Ovary (tissue), 9 donors: Measurements from ENCODE around the gene CP. TPM values are rescaled to one million over a fixed set of nuclear protein-coding genes. Genes with fewer than 3 reads are reported as not detected.

Experiments
- DNase-seq, 5 donors: peaks; one replicate each; pipeline ENCODE4 v3.0.0-alpha.2; 2019 to 2020
- H3K27ac ChIP-seq, 2 donors: fragments of 200-600 bp; one replicate each; pipeline versions ENCODE4 v1.5.1 to v1.8.0; 2019 to 2022
- H3K27me3 ChIP-seq: fragments of 200-600 bp; one replicate; pipeline ENCODE4 v1.8.0; 2022
- H3K36me3 ChIP-seq: fragments of 200-600 bp; sonication (generic); one replicate; pipeline ENCODE4 v1.5.1; 2019
- H3K4me1 ChIP-seq: one replicate; pipeline ENCODE4 v1.8.1; 2013; ENCODE audit warnings: mild to moderate bottlenecking, moderate library complexity; ENCODE audit not compliant: insufficient read depth
- H3K4me3 ChIP-seq: fragments of 200-600 bp; sonication (generic); one replicate; pipeline ENCODE4 v1.5.1; 2017
- H3K9me3 ChIP-seq, 2 donors: fragments of 200-600 bp in 1 of 2; sonication (generic) in 1 of 2; one replicate each; pipeline versions ENCODE4 v1.5.1 to v1.8.1; 2013 to 2019; ENCODE audit warnings: mild to moderate bottlenecking in 1 of 2, moderate library complexity in 1 of 2
- CTCF ChIP-seq, 3 donors: fragments of 450-650 bp in 2 of 3; fragments of 200-600 bp in 1 of 3; IDR thresholded peaks; one replicate each; pipeline versions ENCODE4 v1.5.1 to v1.8.0; 2016 to 2022; ENCODE audit warnings: antibody characterized with exemption in 3 of 3, mild to moderate bottlenecking in 1 of 3
- EP300 ChIP-seq: sonication (generic); formaldehyde crosslinking; IDR thresholded peaks from one replicate; pipeline ENCODE4 v1.6.1; 2017; ENCODE audit warnings: antibody characterized with exemption
- POLR2A ChIP-seq: fragments of 450-650 bp; IDR thresholded peaks from one replicate; pipeline ENCODE4 v1.6.1; 2017; ENCODE audit warnings: antibody characterized with exemption, mild to moderate bottlenecking, moderate library complexity
- WGBS, 3 donors: extraction: QIAGEN DNeasy Blood & Tissue Kit in 1 of 3; methylation state at CpG; one replicate each; pipeline versions ENCODE4 v1.1.5 to v1.1.7; 2013 to 2017; 5-methylcytosine and 5-hydroxymethylcytosine counted together
- intact Hi-C, 4 donors: fragments of 100-400 bp; cut with DNase I; formaldehyde crosslinking; loops; one replicate each; pipeline versions ENCODE4 v1.11.0 to v1.15.1; 2022 to 2023
- polyA plus RNA-seq, 2 donors: library from polyadenylated mRNA; stranded (reverse); fragments of 200-250 nt in 1 of 2; fragments of 350-450 nt in 1 of 2; fragmentation: Illumina TruSeq in 1 of 2; extraction: RNeasy Lipid Tissue Mini Kit (QIAGEN cat#74804) in 1 of 2; gene quantifications; one replicate each; pipeline ENCODE4 v1.2.3, GENCODE V29; 2013 to 2014
- total RNA-seq, 7 donors: library from RNA; depleted of rRNA in 2 of 7; stranded (reverse); fragments of >200 nt in 2 of 7; fragmentation: NEBNext Ultra II Directional in 3 of 7; extraction: Animal tissue kit (Norgen Biotek cat#: 25700) in 3 of 7; gene quantifications; one replicate each; pipeline versions ENCODE4 v1.1.0 to v1.2.4, GENCODE V29; 2016 to 2023
- donor health status: DM: no; HTN: no; CAD: no; lungs with moderate emphysema.
- donor health status: DM: no; HTN: no; CAD: no.
- donor health status: Bipolar disorder and iron deficiency.
- donor health status: DM: yes; HTN: yes; CAD: no.
- donor health status: DM: no; HTN: no; CAD: no.
- donor health status: DM: yes; HTN: yes; CAD: no.

CP gene
- total and polyA plus RNA-seq, 9 donors: 0.40 to 90.3 (median 3.1) TPM

- WGBS, 3 donors: 86 to 92% (median 91%) methylated on average over 2 of the region's 2 CpGs
- Histone ChIP-seq H3K27me3 (no peaks in the 10 kb centered on the region), H3K27ac (no peak overlapping the region), H3K36me3 (no peaks in the 10 kb centered on the region), H3K9me3 (no peaks in the 10 kb centered on the region), H3K4me3 (no peak overlapping the region), H3K4me1 (no peaks in the 10 kb centered on the region)
- intact Hi-C loops: no loop called here
- no peak for DNase-seq
- TF ChIP-seq EP300 (no peak), CTCF (IDR thresholded peaks at IDR 0.05) (no peak), POLR2A (no peak)
These were observed 69.8 kb downstream of the CP start for GRCh38 chr3:149151843-149152242.

GRCh38 chr3:149150436-149150835, 71.2 kb downstream of the CP start:
- Histone ChIP-seq H3K27ac (no peak overlapping the region), H3K4me1 (no peaks in the 10 kb centered on the region), H3K4me3 (no peak overlapping the region), H3K9me3 (no peaks in the 10 kb centered on the region), H3K36me3 (no peaks in the 10 kb centered on the region), H3K27me3 (no peaks in the 10 kb centered on the region)
- no peak for DNase-seq
- 94 to 97% (median 96%) methylated on average over 6 of the region's 6 CpGs for WGBS, 3 donors
- no peak for TF ChIP-seq EP300
- intact Hi-C loops: no loop called here

- no peaks in the 10 kb centered on the region for H3K27me3 ChIP-seq
- no peaks in the 10 kb centered on the region for H3K4me1 ChIP-seq
- 89 to 97% (median 94%) methylated on average over 1 of the region's 1 CpG for WGBS, 3 donors
- TF ChIP-seq EP300 (no peak), CTCF (IDR thresholded peaks at IDR 0.05) (no peak), POLR2A (no peak)
- H3K36me3 ChIP-seq: no peaks in the 10 kb centered on the region
- H3K9me3 ChIP-seq: no peaks in the 10 kb centered on the region
- intact Hi-C loops: no loop called here
- no peak overlapping the region for H3K4me3 ChIP-seq
- no peak overlapping the region for H3K27ac ChIP-seq
- no peak for DNase-seq
These were observed 75.7 kb downstream of the CP start for GRCh38 chr3:149145974-149146373.

- 77 to 84% (median 81%) methylated on average over 2 of the region's 2 CpGs for whole genome bisulfite sequencing, 3 donors
- Histone ChIP-seq H3K4me3 (no peak overlapping the region), H3K9me3 (no peaks in the 10 kb centered on the region), H3K4me1 (no peaks in the 10 kb centered on the region), H3K27ac (no peak overlapping the region), H3K36me3 (no peaks in the 10 kb centered on the region), H3K27me3 (no peaks in the 10 kb centered on the region)
- intact Hi-C loops: no loop called here
- no peak for DNase-seq
- TF ChIP-seq POLR2A (no peak), CTCF (IDR thresholded peaks at IDR 0.05) (no peak), EP300 (no peak)
These were observed 76.3 kb downstream of the CP start for GRCh38 chr3:149145356-149145755.

- no peaks in the 10 kb centered on the region for H3K27me3 ChIP-seq
- no peaks in the 10 kb centered on the region for H3K36me3 ChIP-seq
- no peaks in the 10 kb centered on the region for H3K9me3 ChIP-seq
- 84 to 86% (median 86%) methylated on average over 4 of the region's 4 CpGs for WGBS, 3 donors
- H3K4me1 ChIP-seq: no peaks in the 10 kb centered on the region
- H3K27ac ChIP-seq: no peak overlapping the region
- H3K4me3 ChIP-seq: no peak overlapping the region
- DNase-seq: no peak
- intact Hi-C loops: no loop called here
- TF ChIP-seq POLR2A: no peak
- TF ChIP-seq CTCF (IDR thresholded peaks at IDR 0.05): no peak
- no peak for TF ChIP-seq EP300
These were observed 78.9 kb downstream of the CP start for GRCh38 chr3:149142682-149143081.
